A549 (cell line): ENCODE results near the gene B4GALT2. TPM values are rescaled to one million over a fixed set of nuclear protein-coding genes. Genes with fewer than 3 reads are reported as not detected.

Experiments
- ATAC-seq, 2 experiments: fragments of 200-7000 bp in 1 of 2; fragments of >200 bp in 1 of 2; cut with Nextera tagmentation in 1 of 2; cut with Tn5 transposase in 1 of 2; 3 replicates each; pipeline versions ENCODE4 v1.8.0 to v1.9.1; 2018 to 2020; ENCODE audit warnings: mild to moderate bottlenecking in 1 of 2, moderate library complexity in 1 of 2
- CTCF ChIA-PET: fragments of 300-600 bp; sonication (Branson Sonifier 250); formaldehyde crosslinking; extraction: SDS; loops from one replicate; lab custom pipeline; 2021; ENCODE audit warnings: antibody characterized with exemption, inconsistent platforms; lab: Yijun Ruan, JAX
- POLR2A ChIA-PET: fragments of 350-600 bp; formaldehyde crosslinking; extraction: SDS; loops from one replicate; lab custom pipeline; 2021; ENCODE audit warnings: antibody characterized with exemption, inconsistent platforms; lab: Yijun Ruan, JAX
- DNase-seq, 2 experiments: peaks; one replicate each; pipeline versions ENCODE4 v3.0.0 to v3.0.0-alpha.2; 2011 to 2016; ENCODE audit warnings: low read depth in 1 of 2, low spot score in 1 of 2
- FAIRE-seq: peaks from 2 replicates; lab custom pipeline; 2011; peaks lifted over from hg19 to GRCh38; lab: Jason Lieb, UNC
- H3K27ac ChIP-seq, 2 experiments: fragments of >200 bp; sonication (Bioruptor Twin); formaldehyde crosslinking; 3 replicates each; pipeline ENCODE4 v1.5.1; 2016 to 2017
- H3K4me1 ChIP-seq: fragments of >200 bp; sonication (Bioruptor Twin); formaldehyde crosslinking; 3 replicates; pipeline ENCODE4 v1.6.1; 2016
- H3K4me2 ChIP-seq: fragments of >200 bp; sonication (Bioruptor Twin); formaldehyde crosslinking; 3 replicates; pipeline ENCODE4 v1.6.1; 2016
- H3K4me3 ChIP-seq: fragments of >200 bp; sonication (Bioruptor Twin); formaldehyde crosslinking; 3 replicates; pipeline ENCODE4 v1.5.1; 2016
- H3K9me3 ChIP-seq: fragments of >200 bp; sonication (Bioruptor Twin); formaldehyde crosslinking; 3 replicates; pipeline ENCODE4 v1.6.1; 2016
- CHD2 ChIP-seq: fragments of 150-350 bp; IDR thresholded peaks from 2 replicates; pipeline ENCODE4 v1.6.1; 2014; ENCODE audit warnings: low read length; ENCODE audit not compliant: partially characterized antibody
- CHD4 ChIP-seq: fragments of 200-600 bp; sonication (generic); IDR thresholded peaks from 2 replicates; pipeline ENCODE4 v1.6.1; 2016; ENCODE audit warnings: antibody characterized with exemption, mild to moderate bottlenecking, borderline replicate concordance
- CTCF ChIP-seq: fragments of >200 bp; sonication (Bioruptor Twin); formaldehyde crosslinking; IDR thresholded peaks from 3 replicates; pipeline ENCODE4 v1.5.1; 2016
- E2F6 ChIP-seq: IDR thresholded peaks from 2 replicates; pipeline ENCODE4 v1.6.1; 2012; ENCODE audit warnings: low read depth, borderline replicate concordance
- EHMT2 ChIP-seq: fragments of 200-600 bp; sonication (generic); IDR thresholded peaks from 2 replicates; pipeline ENCODE4 v1.6.1; 2016; ENCODE audit warnings: antibody characterized with exemption, low read depth, mild to moderate bottlenecking, moderate library complexity
- ELK1 ChIP-seq: fragments of 150-350 bp; IDR thresholded peaks from 2 replicates; pipeline ENCODE4 v1.6.1; 2014; ENCODE audit warnings: low read depth, mild to moderate bottlenecking, low read length
- HDAC2 ChIP-seq: fragments of 200-600 bp; sonication (generic); IDR thresholded peaks from 2 replicates; pipeline ENCODE4 v1.6.1; 2016
- HES2 ChIP-seq: fragments of >200 bp; sonication (Bioruptor Twin); formaldehyde crosslinking; IDR thresholded peaks from 2 replicates; pipeline ENCODE4 v1.6.1; 2016
- HEYL ChIP-seq: fragments of 250-450 bp; sonication (Bioruptor Pico); IDR thresholded peaks from 2 replicates; pipeline ENCODE4 v1.8.0; 2021; ENCODE audit warnings: mild to moderate bottlenecking, moderate library complexity
- KDM1A ChIP-seq: fragments of 200-600 bp; sonication (generic); IDR thresholded peaks from 2 replicates; pipeline ENCODE4 v1.6.1; 2016; ENCODE audit warnings: low read depth, mild to moderate bottlenecking
- KDM5A ChIP-seq: fragments of 200-600 bp; sonication (generic); IDR thresholded peaks from 2 replicates; pipeline ENCODE4 v1.6.1; 2016; ENCODE audit warnings: antibody characterized with exemption, mild to moderate bottlenecking
- MAFK ChIP-seq: fragments of 450-650 bp; IDR thresholded peaks from 2 replicates; pipeline ENCODE4 v1.6.1; 2014; ENCODE audit not compliant: partially characterized antibody
- NPAS2 ChIP-seq: fragments of 250-450 bp; sonication (Bioruptor Pico); IDR thresholded peaks from 2 replicates; pipeline ENCODE4 v1.8.0; 2022; ENCODE audit warnings: mild to moderate bottlenecking, moderate library complexity, borderline replicate concordance
- NR3C1 ChIP-seq: fragments of >200 bp; sonication (Bioruptor Twin); formaldehyde crosslinking; IDR thresholded peaks from 3 replicates; pipeline ENCODE4 v1.6.1; 2017
- PBX3 ChIP-seq: IDR thresholded peaks from 2 replicates; pipeline ENCODE4 v1.6.1; 2012
- POLR2AphosphoS2 ChIP-seq: conservative IDR thresholded peaks from 2 replicates; pipeline ENCODE4 v1.6.1; 2012; ENCODE audit warnings: low read length, improper control_type of control experiment, inconsistent platforms
- REST ChIP-seq: fragments of 200-600 bp; sonication (generic); IDR thresholded peaks from 2 replicates; pipeline ENCODE4 v1.6.1; 2016; ENCODE audit warnings: antibody characterized with exemption, mild to moderate bottlenecking, moderate library complexity
- RFX5 ChIP-seq: fragments of 450-650 bp; IDR thresholded peaks from 2 replicates; pipeline ENCODE4 v1.7.1; 2014; ENCODE audit warnings: antibody characterized with exemption, mild to moderate bottlenecking, moderate library complexity
- RNF2 ChIP-seq: fragments of 200-600 bp; sonication (generic); IDR thresholded peaks from 2 replicates; pipeline ENCODE4 v1.6.1; 2016; ENCODE audit warnings: low read depth, mild to moderate bottlenecking, antibody characterized with exemption, moderate library complexity, borderline replicate concordance
- TFCP2L1 ChIP-seq: fragments of 250-450 bp; sonication (Bioruptor Pico); IDR thresholded peaks from 2 replicates; pipeline ENCODE4 v1.5.0; 2021; ENCODE audit warnings: mild to moderate bottlenecking
- TP53 ChIP-seq: fragments of 250-450 bp; sonication (Bioruptor Pico); IDR thresholded peaks from 2 replicates; pipeline ENCODE4 v1.5.0; 2021; ENCODE audit warnings: mild to moderate bottlenecking, moderate library complexity
- USF2 ChIP-seq: fragments of 450-650 bp; IDR thresholded peaks from 2 replicates; pipeline ENCODE4 v1.6.1; 2014; ENCODE audit warnings: antibody characterized with exemption
- ZNF302 ChIP-seq: fragments of 250-450 bp; sonication (Bioruptor Pico); IDR thresholded peaks from 2 replicates; pipeline ENCODE4 v1.9.0; 2021; ENCODE audit warnings: inconsistent platforms, mild to moderate bottlenecking, moderate library complexity
- ZSCAN20 ChIP-seq: fragments of 250-450 bp; sonication (Bioruptor Pico); IDR thresholded peaks from 2 replicates; pipeline ENCODE4 v1.8.0; 2022; ENCODE audit warnings: mild to moderate bottlenecking, moderate library complexity
- WGBS: methylation state at CpG from one replicate; pipeline ENCODE4 v1.1.6; 2017; ENCODE audit errors: missing lambda C conversion rate; 5-methylcytosine and 5-hydroxymethylcytosine counted together
- polyA plus RNA-seq, 4 experiments: library from polyadenylated mRNA; depleted of rRNA in 3 of 4; stranded (reverse); fragments of >200 nt; fragmentation: RNase III in 1 of 4; extraction: RNeasy Plus Mini Kit Qiagen cat#74134 plus additional on column Dnase treatment in 1 of 4; gene quantifications; 2 replicates in 3 of 4; 3 replicates in 1 of 4; pipeline ENCODE4 v1.2.3, GENCODE V29; 2011 to 2017

B4GALT2 gene
- polyA plus RNA-seq, 2 of the 4 experiments (the other 2 are of a cell fraction): 19.0 to 35.8 TPM

- FAIRE-seq (no peak), ATAC-seq (no peak), DNase-seq (no peak)
- Histone ChIP-seq H3K4me3 (peak overlapping the region; percentile 85), H3K9me3 (no peaks in the 10 kb centered on the region), H3K27ac (peak overlapping the region; percentile 80 to 92), H3K4me2 (peak overlapping the region; percentile 97), H3K4me1 (peaks cover 11% of the 10 kb centered on the region; the same call in 1 of the 3 replicates)
- CTCF ChIA-PET: interaction anchor here (0.9 to 1.6 kb wide), 4 partner anchors 10 to 66 kb away, joined by 3 to 5 read pairs (median 4); no protein-coding TSS in a partner anchor
- POLR2A ChIA-PET: no interaction called here
- WGBS: 44% methylated on average over 5 of the region's 5 CpGs
- no peak for TF ChIP-seq RNF2
- no peak for TF ChIP-seq ELK1
- TF ChIP-seq KDM5A: no peak
- no peak for TF ChIP-seq NPAS2 (CRISPR knock-in tag)
- TF ChIP-seq KDM1A: no peak
- no peak for TF ChIP-seq HEYL (CRISPR knock-in tag)
- no peak for TF ChIP-seq USF2
- no peak for TF ChIP-seq TFCP2L1
- no peak for TF ChIP-seq TP53 (CRISPR knock-in tag)
- TF ChIP-seq CTCF: no peak
- TF ChIP-seq ZSCAN20: no peak
- no peak for TF ChIP-seq EHMT2
- no peak for TF ChIP-seq MAFK
- TF ChIP-seq NR3C1: no peak
- no peak for TF ChIP-seq E2F6
- no peak for TF ChIP-seq CHD2
- TF ChIP-seq, all 56 proteins: peak for 0
Observed at GRCh38 chr1:43970502-43970901, 8.5 kb upstream of the B4GALT2 start.

GRCh38 chr1:43970911-43971310 is 8.1 kb upstream of the B4GALT2 start:
- TF ChIP-seq CHD4 (no peak), KDM5A (no peak), ZNF302 (no peak), POLR2AphosphoS2 (no peak), HES2 (no peak), REST (no peak), HDAC2 (no peak), PBX3 (no peak), RFX5 (no peak)
- TF ChIP-seq, all 56 proteins: peak for 0
- no peak for ATAC-seq
- Histone ChIP-seq H3K4me1 (peaks cover 15% of the 10 kb centered on the region; the same call in 2 of the 3 replicates), H3K9me3 (no peaks in the 10 kb centered on the region), H3K27ac (peak overlapping the region in 1 of 2 experiments; percentile 80; a peak in 2 of 6 replicates), H3K4me2 (peak overlapping the region; percentile 97), H3K4me3 (peak overlapping the region; percentile 85)
- POLR2A ChIA-PET: no interaction called here
- FAIRE-seq: no peak
- WGBS: 91% methylated on average over 9 of the region's 9 CpGs
- CTCF ChIA-PET: interaction anchor here (0.9 to 1.6 kb wide), 4 partner anchors 34 to 208 kb away, joined by 4 to 5 read pairs (median 4); no protein-coding TSS in a partner anchor
- DNase-seq: no peak
